Activated CD8-positive, alpha-beta memory T cell treated with anti-CD3 and anti-CD28 coated beads, Interleukin-2, amount 10 ng/mL, durations not matched to agents 7 days and 5 days (primary cell): ENCODE results near the gene NRARP. TPM values are rescaled to one million over a fixed set of nuclear protein-coding genes. Genes with fewer than 3 reads are reported as not detected.

ENCODE experiments used
- ATAC-seq: fragments of 150-1000 bp; cut with Tn5 transposase; one replicate; pipeline ENCODE4 v1.10.0; 2021; ENCODE audit warnings: moderate library complexity
- CTCF ChIA-PET: fragments of 350-600 bp; sonication (Branson Sonifier 250); formaldehyde crosslinking; loops from one replicate; lab custom pipeline; 2021; ENCODE audit warnings: antibody characterized with exemption; lab: Charles Lee
- DNase-seq: peaks from one replicate; pipeline ENCODE4 v3.0.0-alpha.2; 2020
- H3K27ac Mint-ChIP-seq: one replicate; pipeline ENCODE4 v1.8.0; 2021; ENCODE audit warnings: mild to moderate bottlenecking, mixed read lengths
- H3K27me3 Mint-ChIP-seq: one replicate; pipeline ENCODE4 v1.8.0; 2021; ENCODE audit warnings: mixed read lengths
- H3K36me3 Mint-ChIP-seq: one replicate; pipeline ENCODE4 v1.8.0; 2021; ENCODE audit warnings: mild to moderate bottlenecking, mixed read lengths
- H3K4me1 Mint-ChIP-seq: one replicate; pipeline ENCODE4 v1.8.0; 2021; ENCODE audit warnings: mixed read lengths
- H3K4me3 Mint-ChIP-seq: one replicate; pipeline ENCODE4 v1.8.0; 2021; ENCODE audit warnings: mild to moderate bottlenecking, moderate library complexity, mixed read lengths
- H3K9me3 Mint-ChIP-seq: one replicate; pipeline ENCODE4 v1.8.0; 2022; ENCODE audit warnings: low read depth, mixed read lengths
- total RNA-seq, 2 experiments: library from RNA; stranded (reverse); gene quantifications; one replicate each; pipeline ENCODE4 v1.2.3, GENCODE V29; 2021

The NRARP gene
- total RNA-seq, 2 experiments from 2014 or later, result 1.6 to 4.5 TPM

GRCh38 chr9:137295849-137296669 lies 6.0 kb downstream of the NRARP start:
- no peaks in the 10 kb centered on the region for H3K36me3 Mint-ChIP-seq
- ATAC-seq (no peak), DNase-seq (no peak)
- peaks cover 53% of the 10 kb centered on the region for H3K27me3 Mint-ChIP-seq
- CTCF ChIA-PET, result interaction anchor here (0.7 to 1.3 kb wide), 2 partner anchors 147 to 245 kb away, joined by 3 to 4 read pairs; no protein-coding TSS in a partner anchor
- no peak overlapping the region for H3K27ac Mint-ChIP-seq
- no peaks in the 10 kb centered on the region for H3K9me3 Mint-ChIP-seq
- H3K4me3 Mint-ChIP-seq, result no peak overlapping the region
- peaks cover 13% of the 10 kb centered on the region for H3K4me1 Mint-ChIP-seq

- Mint-ChIP-seq H3K9me3 (no peaks in the 10 kb centered on the region), H3K4me3 (no peak overlapping the region), H3K27me3 (peaks cover 48% of the 10 kb centered on the region), H3K36me3 (no peaks in the 10 kb centered on the region), H3K4me1 (peaks cover 9% of the 10 kb centered on the region), H3K27ac (no peak overlapping the region)
- CTCF ChIA-PET, result interaction anchor here (0.9 to 1.3 kb wide), 2 partner anchors 26 to 246 kb away, joined by 4 to 5 read pairs; no protein-coding TSS in a partner anchor
- peak; percentile 84 for ATAC-seq
- DNase-seq, result peak; percentile 55
These were observed 6.7 kb downstream of the NRARP start for GRCh38 chr9:137295238-137295811.

- Mint-ChIP-seq H3K27ac (no peak overlapping the region), H3K4me1 (peaks cover 6% of the 10 kb centered on the region), H3K27me3 (peaks cover 45% of the 10 kb centered on the region), H3K9me3 (no peaks in the 10 kb centered on the region), H3K4me3 (no peak overlapping the region), H3K36me3 (no peaks in the 10 kb centered on the region)
- CTCF ChIA-PET, result interaction anchor here (0.9 to 1.3 kb wide), 3 partner anchors 26 to 247 kb away, joined by 3 to 5 read pairs (median 4); no protein-coding TSS in a partner anchor
- DNase-seq, result no peak
- ATAC-seq, result peak; percentile 18
These were observed 7.3 kb downstream of the NRARP start for GRCh38 chr9:137294681-137295237.

- H3K27ac Mint-ChIP-seq, result no peak overlapping the region
- CTCF ChIA-PET, result interaction anchor here (0.9 to 1.5 kb wide), 3 partner anchors 8 to 116 kb away, joined by 3 to 6 read pairs (median 5); partner anchors contain the start of gene NRARP
- H3K36me3 Mint-ChIP-seq, result no peaks in the 10 kb centered on the region
- peaks cover 40% of the 10 kb centered on the region for H3K27me3 Mint-ChIP-seq
- DNase-seq (no peak), ATAC-seq (peak; percentile 52)
- H3K4me1 Mint-ChIP-seq, result peaks cover 6% of the 10 kb centered on the region
- no peaks in the 10 kb centered on the region for H3K9me3 Mint-ChIP-seq
- H3K4me3 Mint-ChIP-seq, result no peak overlapping the region
These were observed 7.9 kb downstream of the NRARP start for GRCh38 chr9:137294091-137294680.

GRCh38 chr9:137293482-137294090 lies 8.5 kb downstream of the NRARP start:
- Mint-ChIP-seq H3K27me3 (peaks cover 35% of the 10 kb centered on the region), H3K4me3 (no peak overlapping the region), H3K36me3 (no peaks in the 10 kb centered on the region), H3K4me1 (peaks cover 6% of the 10 kb centered on the region), H3K27ac (no peak overlapping the region), H3K9me3 (no peaks in the 10 kb centered on the region)
- ATAC-seq (no peak), DNase-seq (no peak)
- CTCF ChIA-PET, result interaction anchor here (0.6 to 1.5 kb wide), 3 partner anchors 9 to 117 kb away, joined by 3 to 6 read pairs (median 3); partner anchors contain the start of gene NRARP

GRCh38 chr9:137293094-137293481 lies 9.0 kb downstream of the NRARP start:
- CTCF ChIA-PET, result interaction anchor here (0.6 to 1.5 kb wide), 2 partner anchors 9 to 57 kb away, joined by 3 to 6 read pairs; partner anchors contain the start of gene NRARP

GRCh38 chr9:137286975-137287383 lies 15.1 kb downstream of the NRARP start:
- peak; percentile 67 for ATAC-seq
- Mint-ChIP-seq H3K4me3 (no peak overlapping the region), H3K4me1 (peaks cover 3% of the 10 kb centered on the region), H3K36me3 (no peaks in the 10 kb centered on the region), H3K27me3 (peaks cover 10% of the 10 kb centered on the region), H3K9me3 (no peaks in the 10 kb centered on the region), H3K27ac (no peak overlapping the region)
- CTCF ChIA-PET, result interaction anchor here (0.6 to 2.3 kb wide), 9 partner anchors 10 to 176 kb away, joined by 3 to 10 read pairs (median 4); partner anchors contain the start of genes NRARP and TOR4A
- no peak for DNase-seq

More at GRCh38 chr9:137293094-137293481, 9.0 kb downstream of the NRARP start:
- no peak for ATAC-seq
- Mint-ChIP-seq H3K4me3 (no peak overlapping the region), H3K36me3 (no peaks in the 10 kb centered on the region), H3K27ac (no peak overlapping the region), H3K4me1 (peaks cover 6% of the 10 kb centered on the region), H3K27me3 (peaks cover 30% of the 10 kb centered on the region), H3K9me3 (no peaks in the 10 kb centered on the region)
- no peak for DNase-seq

GRCh38 chr9:137281345-137282116 lies 20.5 kb downstream of the NRARP start:
- ATAC-seq (no peak), DNase-seq (no peak)
- peaks cover 4% of the 10 kb centered on the region for H3K27me3 Mint-ChIP-seq
- H3K4me3 Mint-ChIP-seq, result no peak overlapping the region
- H3K27ac Mint-ChIP-seq, result no peak overlapping the region
- peaks cover 2% of the 10 kb centered on the region for H3K36me3 Mint-ChIP-seq
- peaks cover 9% of the 10 kb centered on the region for H3K4me1 Mint-ChIP-seq
- H3K9me3 Mint-ChIP-seq, result no peaks in the 10 kb centered on the region
- CTCF ChIA-PET, result interaction anchor here (1.4 kb wide), 1 partner anchor 20 kb away, joined by 4 read pairs; the partner anchor contains the start of gene NRARP

GRCh38 chr9:137280474-137281344 lies 21.4 kb downstream of the NRARP start:
- H3K27me3 Mint-ChIP-seq, result peaks cover 3% of the 10 kb centered on the region
- no peak for DNase-seq
- peaks cover 9% of the 10 kb centered on the region for H3K4me1 Mint-ChIP-seq
- peaks cover 2% of the 10 kb centered on the region for H3K36me3 Mint-ChIP-seq
- no peaks in the 10 kb centered on the region for H3K9me3 Mint-ChIP-seq
- ATAC-seq, result no peak
- CTCF ChIA-PET, result interaction anchor here (1.1 to 1.8 kb wide), 3 partner anchors 44 to 254 kb away, joined by 3 to 5 read pairs (median 3); partner anchors contain the start of genes EXD3 and NOXA1
- H3K27ac Mint-ChIP-seq, result no peak overlapping the region
- H3K4me3 Mint-ChIP-seq, result no peak overlapping the region

GRCh38 chr9:137279741-137280473 lies 22.2 kb downstream of the NRARP start:
- DNase-seq, result no peak
- Mint-ChIP-seq H3K27ac (no peak overlapping the region), H3K4me3 (no peak overlapping the region), H3K27me3 (peaks cover 3% of the 10 kb centered on the region), H3K9me3 (no peaks in the 10 kb centered on the region), H3K36me3 (peaks cover 2% of the 10 kb centered on the region), H3K4me1 (peaks cover 9% of the 10 kb centered on the region)
- no peak for ATAC-seq
- CTCF ChIA-PET, result interaction anchor here (1.1 to 1.8 kb wide), 3 partner anchors 43 to 255 kb away, joined by 3 to 5 read pairs (median 3); partner anchors contain the start of genes EXD3 and NOXA1
